GM18858 (cell line): Measurements from ENCODE around the gene APP.

Experiments used
- ATAC-seq: cut with Tn5 transposase; IDR thresholded peaks from one replicate; pipeline ENCODE4 v1.9.1; 2021; ENCODE audit not compliant: unreplicated experiment

The APP gene

GRCh38 chr21:25885405-25885804 is 285.2 kb downstream of the APP start:
- ATAC-seq: no peak

- no peak for ATAC-seq
Observed at GRCh38 chr21:25884311-25884710, 286.3 kb downstream of the APP start.

- peak; percentile 97 for ATAC-seq
Observed at GRCh38 chr21:25881524-25882376, 288.8 kb downstream of the APP start.

- ATAC-seq: no peak
Observed at GRCh38 chr21:25879203-25879602, 291.4 kb downstream of the APP start.

- ATAC-seq: no peak
Observed at GRCh38 chr21:25878344-25878743, 292.2 kb downstream of the APP start.

GRCh38 chr21:25872271-25872670 is 298.3 kb downstream of the APP start:
- ATAC-seq: no peak

- no peak for ATAC-seq
Observed at GRCh38 chr21:25871566-25871965, 299.0 kb downstream of the APP start.

- no peak for ATAC-seq
Observed at GRCh38 chr21:25870084-25870483, 300.5 kb downstream of the APP start.

- ATAC-seq: no peak
Observed at GRCh38 chr21:25867061-25867460, 303.5 kb downstream of the APP start.

- ATAC-seq: no peak
Observed at GRCh38 chr21:25863747-25864146, 306.8 kb downstream of the APP start.

GRCh38 chr21:25863031-25863430 is 307.5 kb downstream of the APP start:
- ATAC-seq: no peak

GRCh38 chr21:25862596-25862995 is 308.0 kb downstream of the APP start:
- no peak for ATAC-seq

GRCh38 chr21:25862112-25862511 is 308.5 kb downstream of the APP start:
- no peak for ATAC-seq

GRCh38 chr21:25859235-25859929 is 311.2 kb downstream of the APP start:
- no peak for ATAC-seq

GRCh38 chr21:25858325-25858724 is 312.2 kb downstream of the APP start:
- ATAC-seq: no peak

GRCh38 chr21:25857308-25858074 is 313.1 kb downstream of the APP start:
- no peak for ATAC-seq

- ATAC-seq: no peak
Observed at GRCh38 chr21:25855576-25855975, 315.0 kb downstream of the APP start.

GRCh38 chr21:25850126-25850842 is 320.3 kb downstream of the APP start:
- no peak for ATAC-seq

- no peak for ATAC-seq
Observed at GRCh38 chr21:25848309-25848708, 322.3 kb downstream of the APP start.

- no peak for ATAC-seq
Observed at GRCh38 chr21:25845729-25846256, 324.8 kb downstream of the APP start.

- ATAC-seq: no peak
Observed at GRCh38 chr21:25842925-25843324, 327.6 kb downstream of the APP start.
